GM12875 (cell line): ENCODE measurements around the gene FGF5.
"Not testable (repeated sequence)": the region's sequence is repeated elsewhere in the genome, so short reads cannot be mapped to it uniquely, and the experiment has no call there.

ENCODE experiments used
- H3K4me3 ChIP-seq: one replicate; pipeline ENCODE4 v1.5.1; 2011; ENCODE audit warnings: low read depth, low read length, control low read depth
- CTCF ChIP-seq: IDR thresholded peaks from 2 replicates; pipeline ENCODE4 v1.5.1; 2011; ENCODE audit warnings: low read depth, mild to moderate bottlenecking, control low read depth, inconsistent platforms, low read length, moderate library complexity, borderline replicate concordance; ENCODE audit not compliant: insufficient read depth

FGF5 gene

DNA sequence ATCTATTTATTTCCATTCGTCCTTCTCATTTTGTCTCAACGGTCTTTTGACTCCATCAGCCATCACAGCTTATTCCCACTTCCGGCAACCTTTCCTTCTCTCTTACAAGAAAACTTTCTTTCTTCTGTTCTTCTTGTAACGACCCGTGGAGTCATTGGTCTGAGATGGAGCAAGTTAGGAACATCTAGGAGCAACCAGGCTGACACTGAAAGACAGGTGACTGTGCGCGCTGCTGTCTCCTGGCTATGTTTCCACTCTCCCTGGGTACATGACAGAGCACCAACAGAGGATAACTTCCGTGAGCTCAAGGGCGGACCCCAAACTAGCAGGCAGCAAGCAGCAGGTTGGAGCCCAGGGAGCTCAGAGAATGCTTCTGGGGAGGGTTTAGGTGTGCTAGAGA, 2.5 kb downstream of the FGF5 start:
- H3K4me3 ChIP-seq = no peak overlapping the region
- no peak for TF ChIP-seq CTCF

GRCh38 chr4:80270321-80270720, 3.9 kb downstream of the FGF5 start:
- no peak for TF ChIP-seq CTCF
- no peak overlapping the region for H3K4me3 ChIP-seq

DNA sequence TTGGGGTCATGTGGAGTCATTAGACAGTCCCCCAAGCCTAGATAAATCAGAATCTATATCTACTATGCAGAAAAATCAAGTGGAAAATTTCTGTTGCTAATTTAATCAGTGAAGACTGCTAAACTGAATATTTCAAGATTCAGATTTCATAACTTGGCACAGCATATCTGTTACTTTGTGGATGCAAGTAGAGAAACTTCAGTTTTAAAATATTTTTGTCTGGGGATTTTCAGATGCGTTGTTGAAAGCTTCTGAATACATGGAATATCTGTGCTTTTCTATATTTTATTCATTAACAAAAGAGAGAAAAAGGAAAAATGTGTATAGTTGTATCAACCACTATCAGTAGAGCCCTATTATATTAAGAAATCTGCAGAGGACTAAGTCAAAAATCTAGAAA, 4.4 kb downstream of the FGF5 start:
- no peak overlapping the region for H3K4me3 ChIP-seq
- TF ChIP-seq CTCF = no peak

DNA sequence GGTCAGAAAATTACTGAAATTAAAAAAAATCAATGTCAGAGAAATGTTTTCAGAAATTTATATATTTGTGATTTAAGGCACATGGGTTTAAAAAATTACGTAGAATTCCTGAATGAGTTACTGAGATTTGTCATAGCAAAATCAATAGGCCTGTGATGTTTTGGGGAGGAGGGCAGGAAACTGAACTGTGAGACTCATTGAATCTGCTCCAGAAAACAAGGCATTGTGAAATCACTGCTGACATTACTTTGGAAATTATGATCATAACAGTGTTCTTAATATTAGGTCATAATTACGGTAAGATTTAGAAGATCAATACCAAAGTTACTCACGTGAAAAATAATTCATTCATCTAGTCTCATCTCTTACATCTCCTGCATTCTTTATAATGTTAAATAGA, 5.3 kb downstream of the FGF5 start:
- no peak overlapping the region for H3K4me3 ChIP-seq
- TF ChIP-seq CTCF = no peak

DNA sequence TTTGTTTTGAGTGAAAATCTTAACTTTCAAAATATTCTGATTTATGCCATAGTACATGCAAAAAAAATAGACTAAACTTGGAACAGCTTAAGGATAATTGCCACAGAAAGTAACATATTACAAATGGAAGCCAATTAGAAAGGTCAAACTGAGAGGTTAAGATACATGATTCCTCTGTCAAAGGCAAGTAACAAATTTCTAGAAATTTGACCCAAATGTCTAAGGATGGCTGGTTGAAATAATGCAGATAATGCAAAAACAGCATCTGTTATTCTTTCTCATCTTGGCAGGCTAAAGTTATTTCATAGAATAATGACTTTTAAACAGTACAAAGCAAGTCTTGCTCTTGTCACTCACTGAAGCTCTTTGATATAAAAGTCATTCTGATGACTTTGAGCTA, 10.5 kb downstream of the FGF5 start:
- TF ChIP-seq CTCF = no peak
- no peak overlapping the region for H3K4me3 ChIP-seq

- no peak overlapping the region for H3K4me3 ChIP-seq
- no peak for TF ChIP-seq CTCF
These were observed 13.3 kb downstream of the FGF5 start for GRCh38 chr4:80279751-80280150.

GRCh38 chr4:80286451-80286850, 20.0 kb downstream of the FGF5 start:
- no peak for TF ChIP-seq CTCF
- no peak overlapping the region for H3K4me3 ChIP-seq

DNA sequence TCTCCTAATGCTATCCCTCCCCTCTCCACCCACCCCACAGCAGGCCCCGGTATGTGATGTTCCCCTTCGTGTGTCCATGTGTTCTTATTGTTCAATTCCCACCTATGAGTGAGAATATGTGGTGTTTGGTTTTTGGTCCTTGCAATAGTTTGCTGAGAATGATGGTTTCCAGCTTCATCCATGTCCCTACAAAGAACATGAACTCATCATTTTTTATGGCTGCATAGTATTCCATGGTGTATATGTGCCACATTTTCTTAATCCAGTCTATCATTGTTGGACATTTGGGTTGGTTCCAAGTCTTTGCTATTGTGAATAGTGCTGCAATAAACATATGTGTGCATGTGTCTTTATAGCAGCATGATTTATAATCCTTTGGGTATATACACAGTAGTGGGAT, 24.2 kb downstream of the FGF5 start:
- H3K4me3 ChIP-seq = not testable (repeated sequence)
